Endothelial cell of umbilical vein (primary cell): ENCODE measurements around the gene CDC42EP5.
"Not testable (repeated sequence)": the region's sequence is repeated elsewhere in the genome, so short reads cannot be mapped to it uniquely, and the experiment has no call there.

Experiments used
- EZH2 ChIP-seq: IDR thresholded peaks from 2 replicates; pipeline ENCODE4 v1.6.1; 2012; ENCODE audit warnings: borderline replicate concordance, low read depth, mild to moderate bottlenecking, moderate library complexity, low read length, inconsistent platforms; ENCODE audit not compliant: severe bottlenecking
- JUN ChIP-seq: IDR thresholded peaks from 2 replicates; pipeline ENCODE4 v1.6.1; 2011; ENCODE audit warnings: borderline replicate concordance, low read depth; ENCODE audit not compliant: insufficient read length, insufficient read depth
- MAX ChIP-seq: IDR thresholded peaks from 2 replicates; pipeline ENCODE4 v1.6.1; 2011; ENCODE audit not compliant: insufficient read depth, insufficient read length
- POLR2A ChIP-seq: IDR thresholded peaks from 2 replicates; pipeline ENCODE4 v1.6.1; 2012; ENCODE audit warnings: low read depth, mild to moderate bottlenecking, control low read depth, low read length
- POLR2AphosphoS5 ChIP-seq: IDR thresholded peaks from 2 replicates; pipeline ENCODE4 v1.6.1; 2012; ENCODE audit warnings: low read depth, mild to moderate bottlenecking, control low read depth, low read length, moderate library complexity; ENCODE audit not compliant: insufficient read depth
- TF ChIP-seq, protein P1 (sequence below), 2 donors: IDR thresholded peaks; 1 replicate in 1 of 2; 2 replicates in 1 of 2; pipeline ENCODE4 v1.5.1; 2011; ENCODE audit warnings: low read length in 2 of 2, mild to moderate bottlenecking in 2 of 2, moderate library complexity in 2 of 2, control low read depth in 1 of 2, inconsistent platforms in 1 of 2, low read depth in 1 of 2; ENCODE audit not compliant: insufficient read depth in 1 of 2; ENCODE audit errors: extremely low read depth in 1 of 2

- TF ChIP-seq JUN, EZH2, POLR2A, POLR2AphosphoS5, MAX: not testable (repeated sequence)
- TF ChIP-seq, protein P1, sequence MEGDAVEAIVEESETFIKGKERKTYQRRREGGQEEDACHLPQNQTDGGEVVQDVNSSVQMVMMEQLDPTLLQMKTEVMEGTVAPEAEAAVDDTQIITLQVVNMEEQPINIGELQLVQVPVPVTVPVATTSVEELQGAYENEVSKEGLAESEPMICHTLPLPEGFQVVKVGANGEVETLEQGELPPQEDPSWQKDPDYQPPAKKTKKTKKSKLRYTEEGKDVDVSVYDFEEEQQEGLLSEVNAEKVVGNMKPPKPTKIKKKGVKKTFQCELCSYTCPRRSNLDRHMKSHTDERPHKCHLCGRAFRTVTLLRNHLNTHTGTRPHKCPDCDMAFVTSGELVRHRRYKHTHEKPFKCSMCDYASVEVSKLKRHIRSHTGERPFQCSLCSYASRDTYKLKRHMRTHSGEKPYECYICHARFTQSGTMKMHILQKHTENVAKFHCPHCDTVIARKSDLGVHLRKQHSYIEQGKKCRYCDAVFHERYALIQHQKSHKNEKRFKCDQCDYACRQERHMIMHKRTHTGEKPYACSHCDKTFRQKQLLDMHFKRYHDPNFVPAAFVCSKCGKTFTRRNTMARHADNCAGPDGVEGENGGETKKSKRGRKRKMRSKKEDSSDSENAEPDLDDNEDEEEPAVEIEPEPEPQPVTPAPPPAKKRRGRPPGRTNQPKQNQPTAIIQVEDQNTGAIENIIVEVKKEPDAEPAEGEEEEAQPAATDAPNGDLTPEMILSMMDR (IDR thresholded peaks at IDR 0.05; ENCODE audit: extremely low read depth in 1 of 2, insufficient read depth in 1 of 2, low read depth in 1 of 2, low read length in 2 of 2) = not testable (repeated sequence)
Observed at GRCh38 chr19:54495284-54495683, 22.2 kb upstream of the CDC42EP5 start.
